AG09309 (cell line): ENCODE results near the gene CPA2.

ENCODE experiments used
- DNase-seq: peaks from one replicate; pipeline ENCODE4 v3.0.0-alpha.2; 2010; ENCODE audit warnings: low read depth
- H3K4me3 ChIP-seq: 2 replicates; pipeline ENCODE4 v1.5.1; 2011; ENCODE audit warnings: mild to moderate bottlenecking, low read depth, low read length, moderate library complexity; ENCODE audit not compliant: control insufficient read depth
- TF ChIP-seq, protein P1 (sequence below): IDR thresholded peaks from 2 replicates; pipeline ENCODE4 v1.5.1; 2011; ENCODE audit warnings: mild to moderate bottlenecking, low read depth, low read length, inconsistent platforms; ENCODE audit not compliant: insufficient read depth, control insufficient read depth; ENCODE audit errors: missing control alignments

CPA2 gene

GRCh38 chr7:130262448-130262847, 4.2 kb upstream of the CPA2 start:
- no peak overlapping the region for H3K4me3 ChIP-seq
- TF ChIP-seq, protein P1, sequence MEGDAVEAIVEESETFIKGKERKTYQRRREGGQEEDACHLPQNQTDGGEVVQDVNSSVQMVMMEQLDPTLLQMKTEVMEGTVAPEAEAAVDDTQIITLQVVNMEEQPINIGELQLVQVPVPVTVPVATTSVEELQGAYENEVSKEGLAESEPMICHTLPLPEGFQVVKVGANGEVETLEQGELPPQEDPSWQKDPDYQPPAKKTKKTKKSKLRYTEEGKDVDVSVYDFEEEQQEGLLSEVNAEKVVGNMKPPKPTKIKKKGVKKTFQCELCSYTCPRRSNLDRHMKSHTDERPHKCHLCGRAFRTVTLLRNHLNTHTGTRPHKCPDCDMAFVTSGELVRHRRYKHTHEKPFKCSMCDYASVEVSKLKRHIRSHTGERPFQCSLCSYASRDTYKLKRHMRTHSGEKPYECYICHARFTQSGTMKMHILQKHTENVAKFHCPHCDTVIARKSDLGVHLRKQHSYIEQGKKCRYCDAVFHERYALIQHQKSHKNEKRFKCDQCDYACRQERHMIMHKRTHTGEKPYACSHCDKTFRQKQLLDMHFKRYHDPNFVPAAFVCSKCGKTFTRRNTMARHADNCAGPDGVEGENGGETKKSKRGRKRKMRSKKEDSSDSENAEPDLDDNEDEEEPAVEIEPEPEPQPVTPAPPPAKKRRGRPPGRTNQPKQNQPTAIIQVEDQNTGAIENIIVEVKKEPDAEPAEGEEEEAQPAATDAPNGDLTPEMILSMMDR, result no peak
- no peak for DNase-seq

GRCh38 chr7:130263130-130263529, 3.5 kb upstream of the CPA2 start:
- TF ChIP-seq, protein P1, result no peak
- H3K4me3 ChIP-seq, result no peak overlapping the region
- DNase-seq, result no peak

DNA sequence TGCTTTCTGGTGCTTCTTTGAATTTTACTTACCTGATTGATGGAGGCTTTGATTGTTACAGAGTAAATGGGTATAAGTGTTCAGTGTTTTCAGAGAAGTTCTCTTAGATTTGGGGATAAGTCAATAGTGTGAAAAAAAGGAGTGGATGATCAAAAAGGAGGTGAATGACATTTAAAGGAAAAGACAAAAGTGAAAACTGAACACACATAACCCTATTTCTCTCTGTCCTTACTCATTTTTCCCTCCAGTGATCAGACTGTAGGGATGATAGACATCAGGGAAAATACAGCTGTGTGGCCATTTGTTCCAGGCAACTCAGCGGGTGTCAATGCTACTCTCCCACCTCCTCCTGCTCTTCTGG, 278 bp downstream of the CPA2 start:
- TF ChIP-seq, protein P1, result no peak
- no peak for DNase-seq
- no peak overlapping the region for H3K4me3 ChIP-seq

DNA sequence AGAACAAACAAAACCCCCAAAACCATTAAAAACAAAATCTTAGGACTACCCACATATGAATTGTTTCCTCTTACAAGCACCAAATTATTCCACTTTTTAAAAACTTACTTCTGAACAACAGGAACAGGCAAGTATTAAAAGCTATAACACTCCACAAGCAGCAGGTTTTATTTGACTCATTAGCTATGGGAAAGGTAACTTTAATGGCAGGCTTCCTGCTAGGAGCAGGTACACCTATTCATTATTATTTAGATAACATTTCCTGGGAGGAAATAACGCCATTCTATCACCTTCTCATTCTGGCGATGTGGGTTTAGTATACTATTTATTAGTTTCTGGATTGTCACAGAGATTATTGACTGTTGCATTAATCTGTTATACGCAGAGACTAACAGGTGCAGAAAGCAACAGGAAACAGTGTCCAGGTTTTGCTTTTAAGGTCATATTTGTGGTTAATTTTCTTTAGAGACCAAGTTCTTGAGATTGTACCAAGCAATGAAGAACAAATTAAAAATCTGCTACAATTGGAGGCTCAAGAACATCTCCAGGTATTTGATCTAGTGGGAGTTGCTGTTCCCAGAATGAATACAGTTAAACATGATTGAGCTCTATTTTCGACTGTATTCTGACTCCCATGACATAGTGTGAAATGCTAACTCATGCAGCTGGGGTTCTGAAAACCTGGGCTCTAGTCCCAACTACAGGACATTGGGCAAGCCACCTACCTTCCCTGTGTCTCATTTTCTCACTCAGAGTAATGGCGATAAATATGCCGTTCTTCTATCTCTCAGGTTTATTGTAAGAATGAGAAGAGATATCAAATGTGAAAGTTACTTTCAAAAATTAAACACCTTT, 2.0 kb downstream of the CPA2 start:
- H3K4me3 ChIP-seq, result no peak overlapping the region
- TF ChIP-seq, protein P1, result no peak
- DNase-seq, result no peak

DNA sequence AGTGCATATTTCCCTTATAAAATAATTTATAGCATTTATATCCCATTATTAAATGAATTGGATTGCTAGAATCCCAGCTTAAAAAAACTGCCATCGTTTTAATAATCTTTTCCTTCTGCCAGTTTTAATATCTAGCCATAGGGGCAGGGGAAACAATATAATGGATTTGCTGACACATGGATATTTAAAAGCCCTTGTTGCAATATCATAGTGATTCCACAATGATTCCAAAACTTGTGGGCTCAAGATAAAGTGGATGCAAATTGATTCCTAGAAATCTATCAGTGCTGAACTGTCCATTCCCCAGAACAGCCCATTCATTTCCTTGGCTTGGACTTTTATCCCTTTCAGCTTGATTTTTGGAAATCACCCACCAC, 2.6 kb downstream of the CPA2 start:
- DNase-seq, result no peak
- TF ChIP-seq, protein P1, result no peak
- no peak overlapping the region for H3K4me3 ChIP-seq

- no peak for DNase-seq
- TF ChIP-seq, protein P1, result no peak
- H3K4me3 ChIP-seq, result no peak overlapping the region
Observed at GRCh38 chr7:130270947-130271800, 4.5 kb downstream of the CPA2 start.
